Activated CD4-positive, alpha-beta memory T cell treated with anti-CD3 and anti-CD28 coated beads, Interleukin-2, amount 10 ng/mL, durations not matched to agents 7 days and 5 days (primary cell): ENCODE measurements around the gene SLC2A11. TPM values are rescaled to one million over a fixed set of nuclear protein-coding genes. Genes with fewer than 3 reads are reported as not detected.

Experiments used
- CTCF ChIA-PET: fragments of 350-600 bp; sonication (Branson Sonifier 250); formaldehyde crosslinking; loops from one replicate; lab custom pipeline; 2021; ENCODE audit warnings: antibody characterized with exemption, inconsistent platforms; lab: Charles Lee
- POLR2A ChIA-PET: fragments of 350-600 bp; sonication (Branson Sonifier 250); formaldehyde crosslinking; loops from one replicate; lab custom pipeline; 2021; ENCODE audit warnings: antibody characterized with exemption; lab: Charles Lee
- DNase-seq: peaks from one replicate; pipeline ENCODE4 v3.0.0-alpha.2; 2020
- H3K27ac Mint-ChIP-seq: one replicate; pipeline ENCODE4 v1.8.0; 2021; ENCODE audit warnings: mild to moderate bottlenecking, mixed read lengths
- H3K27me3 Mint-ChIP-seq: one replicate; pipeline ENCODE4 v1.8.0; 2021; ENCODE audit warnings: mixed read lengths
- H3K36me3 Mint-ChIP-seq: one replicate; pipeline ENCODE4 v1.8.0; 2021; ENCODE audit warnings: low read depth, mixed read lengths
- H3K4me1 Mint-ChIP-seq: one replicate; pipeline ENCODE4 v1.8.0; 2021; ENCODE audit warnings: mixed read lengths
- H3K4me3 Mint-ChIP-seq: one replicate; pipeline ENCODE4 v1.8.0; 2021; ENCODE audit warnings: mild to moderate bottlenecking, mixed read lengths
- H3K9me3 Mint-ChIP-seq: one replicate; pipeline ENCODE4 v1.8.0; 2021; ENCODE audit warnings: mixed read lengths
- total RNA-seq, 2 experiments: library from RNA; stranded (reverse); gene quantifications; one replicate each; pipeline ENCODE4 v1.2.3, GENCODE V29; 2021

The SLC2A11 gene
- total RNA-seq, 2 experiments from 2014 or later = 6.5 TPM

- Mint-ChIP-seq H3K27ac (no peak overlapping the region), H3K27me3 (peaks cover 9% of the 10 kb centered on the region), H3K4me3 (no peak overlapping the region), H3K9me3 (no peaks in the 10 kb centered on the region), H3K36me3 (no peaks in the 10 kb centered on the region), H3K4me1 (peaks cover 31% of the 10 kb centered on the region)
- CTCF ChIA-PET = no interaction called here
- POLR2A ChIA-PET = no interaction called here
- DNase-seq = no peak
Measured at GRCh38 chr22:23842599-23842998, 15.1 kb upstream of the SLC2A11 start.

- ChIA-PET CTCF (interaction anchor here (0.8 kb wide), 1 partner anchor 74 kb away, joined by 3 read pairs; no protein-coding TSS in a partner anchor), POLR2A (interaction anchor here (0.8 to 2.5 kb wide), 5 partner anchors 12 to 158 kb away, joined by 3 to 11 read pairs (median 3); partner anchors contain the start of genes CHCHD10 and SLC2A11)
- Mint-ChIP-seq H3K36me3 (no peaks in the 10 kb centered on the region), H3K27ac (no peak overlapping the region), H3K9me3 (no peaks in the 10 kb centered on the region), H3K4me1 (peaks cover 16% of the 10 kb centered on the region), H3K27me3 (peaks cover 9% of the 10 kb centered on the region), H3K4me3 (no peak overlapping the region)
- DNase-seq = no peak
Measured at GRCh38 chr22:23844739-23845202, 12.9 kb upstream of the SLC2A11 start.

GRCh38 chr22:23845265-23846080 is 12.2 kb upstream of the SLC2A11 start:
- H3K27ac Mint-ChIP-seq = no peak overlapping the region
- CTCF ChIA-PET = interaction anchor here (1.0 to 1.4 kb wide), 2 partner anchors 12 to 77 kb away, joined by 3 to 8 read pairs; partner anchors contain the start of gene SLC2A11
- H3K4me1 Mint-ChIP-seq = peaks cover 17% of the 10 kb centered on the region
- peaks cover 14% of the 10 kb centered on the region for H3K27me3 Mint-ChIP-seq
- DNase-seq = no peak
- POLR2A ChIA-PET = interaction anchor here (0.8 to 2.5 kb wide), 9 partner anchors 9 to 159 kb away, joined by 3 to 11 read pairs (median 4); partner anchors contain the start of genes CHCHD10, MIF, SLC2A11 and SMARCB1
- no peak overlapping the region for H3K4me3 Mint-ChIP-seq
- no peaks in the 10 kb centered on the region for H3K9me3 Mint-ChIP-seq
- H3K36me3 Mint-ChIP-seq = no peaks in the 10 kb centered on the region

- ChIA-PET POLR2A (interaction anchor here (0.8 to 2.5 kb wide), 6 partner anchors 9 to 79 kb away, joined by 3 to 11 read pairs (median 4); partner anchors contain the start of genes CHCHD10, MIF, SLC2A11 and SMARCB1), CTCF (interaction anchor here (1.0 to 1.4 kb wide), 2 partner anchors 12 to 77 kb away, joined by 3 to 8 read pairs; partner anchors contain the start of gene SLC2A11)
- Mint-ChIP-seq H3K4me1 (peaks cover 17% of the 10 kb centered on the region), H3K9me3 (no peaks in the 10 kb centered on the region), H3K27ac (no peak overlapping the region), H3K4me3 (no peak overlapping the region), H3K27me3 (peaks cover 15% of the 10 kb centered on the region), H3K36me3 (no peaks in the 10 kb centered on the region)
- no peak for DNase-seq
Measured at GRCh38 chr22:23846081-23846469, 11.6 kb upstream of the SLC2A11 start.

- H3K27me3 Mint-ChIP-seq = peaks cover 16% of the 10 kb centered on the region
- no peaks in the 10 kb centered on the region for H3K9me3 Mint-ChIP-seq
- no peak overlapping the region for H3K27ac Mint-ChIP-seq
- no peak for DNase-seq
- no peak overlapping the region for H3K4me3 Mint-ChIP-seq
- ChIA-PET POLR2A (interaction anchor here (1.4 to 2.6 kb wide), 3 partner anchors 10 to 47 kb away, joined by 4 to 11 read pairs (median 5); partner anchors contain the start of genes MIF and SLC2A11), CTCF (interaction anchor here (1.3 kb wide), 1 partner anchor 10 kb away, joined by 3 read pairs; no protein-coding TSS in a partner anchor)
- no peaks in the 10 kb centered on the region for H3K36me3 Mint-ChIP-seq
- H3K4me1 Mint-ChIP-seq = peaks cover 17% of the 10 kb centered on the region
Measured at GRCh38 chr22:23847310-23847920, 10.3 kb upstream of the SLC2A11 start.

GRCh38 chr22:23847991-23848864 is 9.4 kb upstream of the SLC2A11 start:
- H3K27me3 Mint-ChIP-seq = peaks cover 16% of the 10 kb centered on the region
- no peak overlapping the region for H3K27ac Mint-ChIP-seq
- H3K4me1 Mint-ChIP-seq = peaks cover 17% of the 10 kb centered on the region
- ChIA-PET CTCF (interaction anchor here (1.3 to 2.4 kb wide), 2 partner anchors 9 to 10 kb away, joined by 3 to 29 read pairs; partner anchors contain the start of gene SLC2A11), POLR2A (interaction anchor here (2.6 kb wide), 1 partner anchor 9 kb away, joined by 11 read pairs; the partner anchor contains the start of gene SLC2A11)
- H3K36me3 Mint-ChIP-seq = no peaks in the 10 kb centered on the region
- H3K4me3 Mint-ChIP-seq = no peak overlapping the region
- no peak for DNase-seq
- H3K9me3 Mint-ChIP-seq = no peaks in the 10 kb centered on the region

- Mint-ChIP-seq H3K9me3 (no peaks in the 10 kb centered on the region), H3K4me3 (no peak overlapping the region), H3K27ac (no peak overlapping the region), H3K4me1 (peaks cover 17% of the 10 kb centered on the region), H3K27me3 (peaks cover 16% of the 10 kb centered on the region), H3K36me3 (no peaks in the 10 kb centered on the region)
- POLR2A ChIA-PET = interaction anchor here (1.4 to 2.6 kb wide), 4 partner anchors 8 to 64 kb away, joined by 4 to 11 read pairs (median 4); partner anchors contain the start of genes MIF and SLC2A11
- DNase-seq = peak; percentile 86
- CTCF ChIA-PET = interaction anchor here (0.6 to 3.6 kb wide), 20 partner anchors 9 to 328 kb away, joined by 3 to 29 read pairs (median 4); partner anchors contain the start of genes CHCHD10, DERL3, MMP11 and SLC2A11
Measured at GRCh38 chr22:23849009-23850006, 8.4 kb upstream of the SLC2A11 start.

- H3K4me1 Mint-ChIP-seq = peaks cover 12% of the 10 kb centered on the region
- H3K4me3 Mint-ChIP-seq = no peak overlapping the region
- ChIA-PET CTCF (interaction anchor here (0.6 to 3.6 kb wide), 21 partner anchors 8 to 328 kb away, joined by 3 to 29 read pairs (median 4); partner anchors contain the start of genes CHCHD10, DERL3, MMP11 and SLC2A11), POLR2A (interaction anchor here (1.4 to 2.6 kb wide), 4 partner anchors 7 to 63 kb away, joined by 4 to 11 read pairs (median 4); partner anchors contain the start of genes MIF and SLC2A11)
- no peaks in the 10 kb centered on the region for H3K36me3 Mint-ChIP-seq
- no peak for DNase-seq
- H3K27ac Mint-ChIP-seq = no peak overlapping the region
- H3K9me3 Mint-ChIP-seq = no peaks in the 10 kb centered on the region
- peaks cover 16% of the 10 kb centered on the region for H3K27me3 Mint-ChIP-seq
Measured at GRCh38 chr22:23850136-23850611, 7.5 kb upstream of the SLC2A11 start.

- Mint-ChIP-seq H3K27ac (peak overlapping the region; percentile 85), H3K36me3 (no peaks in the 10 kb centered on the region), H3K9me3 (no peaks in the 10 kb centered on the region), H3K4me1 (peaks cover 23% of the 10 kb centered on the region), H3K27me3 (peaks cover 3% of the 10 kb centered on the region), H3K4me3 (peak overlapping the region; percentile 91)
- POLR2A ChIA-PET = interaction anchor here (0.7 to 3.0 kb wide), 20 partner anchors 8 to 571 kb away, joined by 3 to 36 read pairs (median 4); partner anchors contain the start of genes ADORA2A, DERL3 and MIF
- CTCF ChIA-PET = interaction anchor here (0.5 to 3.0 kb wide), 16 partner anchors 7 to 450 kb away, joined by 3 to 30 read pairs (median 4); partner anchors contain the start of gene MIF
- no peak for DNase-seq
Measured at GRCh38 chr22:23856721-23857605, 712 bp upstream of the SLC2A11 start.

GRCh38 chr22:23858484-23858815 is 775 bp downstream of the SLC2A11 start:
- POLR2A ChIA-PET = interaction anchor here (0.8 to 3.0 kb wide), 9 partner anchors 9 to 164 kb away, joined by 3 to 36 read pairs (median 5); partner anchors contain the start of genes CHCHD10, DERL3 and MIF
- CTCF ChIA-PET = interaction anchor here (2.6 to 3.0 kb wide), 2 partner anchors 9 to 35 kb away, joined by 29 to 30 read pairs; partner anchors contain the start of gene MIF
- DNase-seq = no peak
- H3K4me1 Mint-ChIP-seq = peaks cover 25% of the 10 kb centered on the region
- no peaks in the 10 kb centered on the region for H3K36me3 Mint-ChIP-seq
- H3K27me3 Mint-ChIP-seq = peaks cover 3% of the 10 kb centered on the region
- peak overlapping the region; percentile 91 for H3K4me3 Mint-ChIP-seq
- H3K27ac Mint-ChIP-seq = peak overlapping the region; percentile 85
- no peaks in the 10 kb centered on the region for H3K9me3 Mint-ChIP-seq
